Mesenchymal stem cell (in vitro differentiated cells and primary cell): Measurements from ENCODE around the gene WDFY2.

Experiments
- DNase-seq: peaks from one replicate; pipeline ENCODE4 v3.0.0-alpha.2; 2013
- H2AFZ ChIP-seq: one replicate; pipeline ENCODE4 v1.6.1; 2013; ENCODE audit warnings: low read depth, mild to moderate bottlenecking, control low read depth, inconsistent platforms, low read length, moderate library complexity
- H2AK5ac ChIP-seq: 2 replicates; pipeline ENCODE4 v1.6.1; 2013; ENCODE audit warnings: low read length, moderate library complexity, mild to moderate bottlenecking, inconsistent platforms; ENCODE audit not compliant: severe bottlenecking
- H2BK120ac ChIP-seq: one replicate; pipeline ENCODE4 v1.6.1; 2013; ENCODE audit warnings: low read depth, mild to moderate bottlenecking, inconsistent platforms, low read length, moderate library complexity
- H2BK12ac ChIP-seq, 2 experiments: one replicate each; pipeline ENCODE4 v1.6.1; 2013; ENCODE audit warnings: inconsistent platforms in 2 of 2, low read length in 2 of 2, mild to moderate bottlenecking in 2 of 2, moderate library complexity in 2 of 2, control low read depth in 1 of 2
- H2BK15ac ChIP-seq: one replicate; pipeline ENCODE4 v1.6.1; 2013; ENCODE audit warnings: mild to moderate bottlenecking, low read depth, inconsistent platforms; ENCODE audit not compliant: poor library complexity, severe bottlenecking
- H2BK5ac ChIP-seq: 2 replicates; pipeline ENCODE4 v1.6.1; 2013; ENCODE audit warnings: low read depth, mild to moderate bottlenecking, low read length, control low read depth, inconsistent platforms; ENCODE audit not compliant: poor library complexity, severe bottlenecking
- H3K14ac ChIP-seq, 2 experiments: one replicate each; pipeline ENCODE4 v1.6.1; 2013; ENCODE audit warnings: inconsistent platforms in 2 of 2, low read length in 2 of 2, control low read depth in 1 of 2, mild to moderate bottlenecking in 1 of 2, moderate library complexity in 1 of 2
- H3K18ac ChIP-seq, 2 experiments: one replicate each; pipeline ENCODE4 v1.6.1; 2013; ENCODE audit warnings: inconsistent platforms in 2 of 2, low read length in 2 of 2, control low read depth in 1 of 2, low read depth in 1 of 2, mild to moderate bottlenecking in 1 of 2
- H3K23ac ChIP-seq, 2 experiments: one replicate each; pipeline ENCODE4 v1.6.1; 2013; ENCODE audit warnings: inconsistent platforms in 2 of 2, low read length in 2 of 2, mild to moderate bottlenecking in 2 of 2, moderate library complexity in 2 of 2, control low read depth in 1 of 2
- H3K27ac ChIP-seq: 2 replicates; pipeline ENCODE4 v1.5.1; 2013; ENCODE audit warnings: mild to moderate bottlenecking, moderate library complexity, low read length, control low read depth, inconsistent platforms; ENCODE audit not compliant: poor library complexity, severe bottlenecking
- H3K27me3 ChIP-seq, 2 experiments: 2 replicates each; pipeline versions ENCODE4 v1.6.1 to v1.7.0; 2013; ENCODE audit warnings: low read length in 2 of 2, mild to moderate bottlenecking in 2 of 2, moderate library complexity in 2 of 2, control low read depth in 1 of 2, inconsistent platforms in 1 of 2; ENCODE audit not compliant: control insufficient read depth in 1 of 2, insufficient read depth in 1 of 2
- H3K36me3 ChIP-seq, 2 experiments: 2 replicates each; pipeline versions ENCODE4 v1.6.1 to v1.7.0; 2013; ENCODE audit warnings: low read length in 2 of 2, control low read depth in 1 of 2, inconsistent platforms in 1 of 2, low read depth in 1 of 2, mild to moderate bottlenecking in 1 of 2; ENCODE audit not compliant: insufficient read depth in 2 of 2, control insufficient read depth in 1 of 2
- H3K4ac ChIP-seq, 2 experiments: one replicate each; pipeline ENCODE4 v1.6.1; 2013; ENCODE audit warnings: inconsistent platforms in 2 of 2, low read length in 2 of 2, mild to moderate bottlenecking in 2 of 2, moderate library complexity in 2 of 2, control low read depth in 1 of 2, low read depth in 1 of 2
- H3K4me1 ChIP-seq: 2 replicates; pipeline ENCODE4 v1.6.1; 2013; ENCODE audit warnings: low read depth, low read length, control low read depth; ENCODE audit not compliant: control insufficient read depth, insufficient read depth
- H3K4me2 ChIP-seq: 2 replicates; pipeline ENCODE4 v1.6.1; 2013; ENCODE audit warnings: low read length, mild to moderate bottlenecking, inconsistent platforms; ENCODE audit not compliant: poor library complexity, severe bottlenecking
- H3K4me3 ChIP-seq, 2 experiments: 2 replicates each; pipeline versions ENCODE4 v1.5.1 to v1.7.0; 2013; ENCODE audit warnings: low read length in 2 of 2, mild to moderate bottlenecking in 2 of 2, control low read depth in 1 of 2, low read depth in 1 of 2; ENCODE audit not compliant: insufficient read depth in 1 of 2
- H3K79me1 ChIP-seq: replicated peaks from 2 replicates; pipeline ENCODE4 v1.6.1; 2013; ENCODE audit warnings: mild to moderate bottlenecking, control low read depth, low read length, inconsistent platforms; ENCODE audit not compliant: poor library complexity, severe bottlenecking
- H3K9ac ChIP-seq: 2 replicates; pipeline ENCODE4 v1.7.0; 2013; ENCODE audit warnings: mild to moderate bottlenecking, low read length, moderate library complexity
- H3K9me3 ChIP-seq: 2 replicates; pipeline ENCODE4 v1.7.0; 2013; ENCODE audit warnings: mild to moderate bottlenecking, low read length; ENCODE audit not compliant: control insufficient read depth
- H4K8ac ChIP-seq: one replicate; pipeline ENCODE4 v1.6.1; 2013; ENCODE audit warnings: inconsistent platforms, mild to moderate bottlenecking, low read length, moderate library complexity
- H4K91ac ChIP-seq: one replicate; pipeline ENCODE4 v1.6.1; 2013; ENCODE audit warnings: mild to moderate bottlenecking, low read length, inconsistent platforms
- WGBS: methylation state at CpG from one replicate; pipeline ENCODE4 v1.1.7; 2013; ENCODE audit warnings: mixed read lengths; 5-methylcytosine and 5-hydroxymethylcytosine counted together

Gene WDFY2

DNA sequence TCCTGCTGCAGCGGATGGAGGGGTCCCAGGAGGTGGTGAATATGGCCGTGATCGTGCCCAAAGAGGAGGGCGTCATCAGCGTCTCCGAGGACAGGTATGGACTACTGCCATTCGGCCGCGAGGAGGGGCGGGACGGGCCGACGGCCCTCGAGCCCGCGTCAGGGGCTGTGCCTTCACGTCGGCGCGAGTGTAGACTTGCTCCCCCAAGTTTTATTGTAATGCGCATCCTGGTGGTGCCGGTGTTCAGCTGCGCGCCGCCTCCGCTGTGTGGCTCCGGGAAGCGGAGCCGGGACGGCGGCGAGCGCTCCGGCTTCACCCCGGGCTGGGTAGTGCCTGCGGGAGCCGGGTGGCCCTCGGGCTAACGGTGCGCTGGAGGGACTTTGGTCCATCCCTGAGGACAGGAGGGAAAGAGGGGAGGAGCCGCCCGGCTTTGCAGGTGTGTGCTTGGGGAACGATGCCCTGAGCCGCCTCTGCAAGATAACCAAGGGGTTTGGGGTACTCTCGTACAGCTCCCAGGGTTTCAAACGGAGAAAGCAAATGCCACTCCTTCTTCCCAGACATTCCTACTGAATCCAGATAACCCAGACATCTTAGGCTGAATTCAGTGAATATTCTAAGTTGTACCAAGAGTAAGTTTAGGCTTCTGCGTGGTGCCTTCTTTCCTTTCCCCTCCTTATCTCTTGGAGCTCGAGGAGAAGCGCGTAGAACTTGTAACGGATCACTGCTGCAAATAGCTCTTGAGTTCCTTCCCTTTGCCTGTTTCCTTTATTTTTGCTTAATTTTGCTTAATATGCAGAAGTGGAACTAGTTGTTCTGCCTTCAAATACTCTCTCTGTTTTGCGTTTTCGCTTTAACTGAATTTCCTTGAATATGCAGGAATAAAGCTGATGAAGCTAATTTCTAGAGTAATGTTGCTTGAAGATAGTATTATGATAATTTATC lies 740 bp downstream of the WDFY2 start:
- Histone ChIP-seq H3K14ac (peak overlapping the region in 1 of 2 experiments; percentile 27), H2AFZ (peak overlapping the region; percentile 39), H2BK15ac (peak overlapping the region; percentile 78), H3K4me3 (peak overlapping the region; percentile 85 to 93), H3K18ac (peak overlapping the region; percentile 70 to 90), H4K91ac (peak overlapping the region; percentile 70), H3K27me3 (no peaks in the 10 kb centered on the region), H2AK5ac (no peak overlapping the region), H3K9ac (peak overlapping the region; percentile 94), H3K36me3 (no peaks in the 10 kb centered on the region), H2BK120ac (peak overlapping the region; percentile 81), H3K23ac (peak overlapping the region in 1 of 2 experiments; percentile 91), H3K27ac (peak overlapping the region; percentile 68), H3K79me1 (no peaks in the 10 kb centered on the region), H2BK12ac (peak overlapping the region in 1 of 2 experiments; percentile 37), H3K4me1 (peaks cover 3% of the 10 kb centered on the region), H3K4me2 (peak overlapping the region; percentile 81), H3K9me3 (no peaks in the 10 kb centered on the region), H4K8ac (no peak overlapping the region), H3K4ac (peak overlapping the region; percentile 56 to 89), H2BK5ac (peak overlapping the region; percentile 71)
- peak; percentile 65 for DNase-seq
- under 1% methylated on average over 49 of the region's 53 CpGs for WGBS

GRCh38 chr13:51585696-51586095 lies 1.4 kb downstream of the WDFY2 start:
- 23% methylated on average over 3 of the region's 4 CpGs for WGBS
- no peak overlapping the region for H3K18ac ChIP-seq
- H3K4me2 ChIP-seq: peak overlapping the region; percentile 12
- no peaks in the 10 kb centered on the region for H3K9me3 ChIP-seq
- H3K4me1 ChIP-seq: peaks cover 3% of the 10 kb centered on the region
- no peaks in the 10 kb centered on the region for H3K79me1 ChIP-seq
- no peak overlapping the region for H2AFZ ChIP-seq
- peak; percentile 70 for DNase-seq
- no peaks in the 10 kb centered on the region for H3K36me3 ChIP-seq
- no peak overlapping the region for H3K4ac ChIP-seq
- no peaks in the 10 kb centered on the region for H3K27me3 ChIP-seq
- H3K4me3 ChIP-seq: peak overlapping the region in 1 of 2 experiments; percentile 93
- H3K9ac ChIP-seq: peak overlapping the region; percentile 94
- H2BK15ac ChIP-seq: no peak overlapping the region
- no peak overlapping the region for H4K8ac ChIP-seq
- no peak overlapping the region for H3K14ac ChIP-seq
- no peak overlapping the region for H3K23ac ChIP-seq
- H3K27ac ChIP-seq: no peak overlapping the region
- H2BK5ac ChIP-seq: no peak overlapping the region
- H2BK12ac ChIP-seq: no peak overlapping the region
- no peak overlapping the region for H4K91ac ChIP-seq
- H2AK5ac ChIP-seq: no peak overlapping the region
- no peak overlapping the region for H2BK120ac ChIP-seq

GRCh38 chr13:51587372-51587771 lies 3.1 kb downstream of the WDFY2 start:
- H3K23ac ChIP-seq: no peak overlapping the region
- H3K4me2 ChIP-seq: no peak overlapping the region
- no peaks in the 10 kb centered on the region for H3K27me3 ChIP-seq
- no peak overlapping the region for H3K9ac ChIP-seq
- H2AFZ ChIP-seq: no peak overlapping the region
- H3K27ac ChIP-seq: no peak overlapping the region
- H3K79me1 ChIP-seq: no peaks in the 10 kb centered on the region
- no peak overlapping the region for H4K8ac ChIP-seq
- H3K36me3 ChIP-seq: no peaks in the 10 kb centered on the region
- peaks cover 3% of the 10 kb centered on the region for H3K4me1 ChIP-seq
- H3K14ac ChIP-seq: no peak overlapping the region
- no peak for DNase-seq
- no peak overlapping the region for H2BK120ac ChIP-seq
- no peak overlapping the region for H3K18ac ChIP-seq
- 92% methylated on average over 2 of the region's 3 CpGs for WGBS
- H4K91ac ChIP-seq: no peak overlapping the region
- H2BK15ac ChIP-seq: no peak overlapping the region
- no peak overlapping the region for H2BK5ac ChIP-seq
- H3K9me3 ChIP-seq: no peaks in the 10 kb centered on the region
- no peak overlapping the region for H3K4ac ChIP-seq
- H2AK5ac ChIP-seq: no peak overlapping the region
- peak overlapping the region in 1 of 2 experiments; percentile 93 for H3K4me3 ChIP-seq
- no peak overlapping the region for H2BK12ac ChIP-seq

GRCh38 chr13:51588406-51588949 lies 4.2 kb downstream of the WDFY2 start:
- Histone ChIP-seq H4K8ac (no peak overlapping the region), H3K18ac (peak overlapping the region; percentile 50 to 58), H2BK5ac (no peak overlapping the region), H2AFZ (no peak overlapping the region), H3K27ac (no peak overlapping the region), H3K79me1 (no peaks in the 10 kb centered on the region), H3K4me1 (peaks cover 3% of the 10 kb centered on the region), H3K23ac (no peak overlapping the region), H3K36me3 (no peaks in the 10 kb centered on the region), H3K4me2 (no peak overlapping the region), H2BK15ac (no peak overlapping the region), H2BK120ac (no peak overlapping the region), H2BK12ac (peak overlapping the region; percentile 42 to 76), H3K27me3 (no peaks in the 10 kb centered on the region), H3K9me3 (no peaks in the 10 kb centered on the region), H4K91ac (no peak overlapping the region), H2AK5ac (peak overlapping the region; percentile 78), H3K14ac (no peak overlapping the region), H3K4me3 (no peak overlapping the region), H3K9ac (no peak overlapping the region), H3K4ac (no peak overlapping the region)
- DNase-seq: no peak
- WGBS: 81% methylated on average over 1 of the region's 2 CpGs
